H9 (cell line): Measurements from ENCODE around the gene TOMM7. TPM values are rescaled to one million over a fixed set of nuclear protein-coding genes. Genes with fewer than 3 reads are reported as not detected.

Source experiments
- DNase-seq: peaks from one replicate; pipeline ENCODE4 v3.0.0-alpha.2; 2017
- H2AFZ ChIP-seq: one replicate; pipeline ENCODE4 v1.6.1; 2013; ENCODE audit warnings: mild to moderate bottlenecking, low read length, control low read depth, moderate library complexity
- H2AK5ac ChIP-seq: 2 replicates; pipeline ENCODE4 v1.6.1; 2013; ENCODE audit warnings: low read length, control low read depth, mixed read lengths; ENCODE audit not compliant: insufficient read length
- H2BK120ac ChIP-seq: one replicate; pipeline ENCODE4 v1.6.1; 2013; ENCODE audit warnings: low read depth, mild to moderate bottlenecking, low read length, control low read depth, inconsistent platforms; ENCODE audit not compliant: poor library complexity, severe bottlenecking
- H2BK12ac ChIP-seq: 2 replicates; pipeline ENCODE4 v1.6.1; 2013; ENCODE audit warnings: low read length, control low read depth, mixed read lengths, low read depth; ENCODE audit not compliant: insufficient read length
- H2BK15ac ChIP-seq: 2 replicates; pipeline ENCODE4 v1.6.1; 2013; ENCODE audit warnings: low read depth, low read length, control low read depth
- H2BK20ac ChIP-seq: one replicate; pipeline ENCODE4 v1.6.1; 2013; ENCODE audit warnings: low read depth, mild to moderate bottlenecking, low read length, control low read depth, inconsistent platforms; ENCODE audit not compliant: poor library complexity, severe bottlenecking
- H2BK5ac ChIP-seq: 2 replicates; pipeline ENCODE4 v1.6.1; 2013; ENCODE audit warnings: low read length, control low read depth, mixed read lengths; ENCODE audit not compliant: insufficient read length
- H3K14ac ChIP-seq: 2 replicates; pipeline ENCODE4 v1.6.1; 2013; ENCODE audit warnings: low read length, control low read depth; ENCODE audit not compliant: insufficient read depth
- H3K18ac ChIP-seq: 2 replicates; pipeline ENCODE4 v1.6.1; 2013; ENCODE audit warnings: low read depth, mild to moderate bottlenecking, mixed read lengths, low read length, control low read depth; ENCODE audit not compliant: insufficient read length
- H3K23ac ChIP-seq: 2 replicates; pipeline ENCODE4 v1.6.1; 2013; ENCODE audit warnings: low read length, control low read depth, mixed read lengths, low read depth; ENCODE audit not compliant: insufficient read length
- H3K23me2 ChIP-seq: 2 replicates; pipeline ENCODE4 v1.6.1; 2013; ENCODE audit warnings: low read depth, mild to moderate bottlenecking, mixed read lengths, low read length, control low read depth; ENCODE audit not compliant: insufficient read length, poor library complexity, severe bottlenecking
- H3K27ac ChIP-seq: 2 replicates; pipeline ENCODE4 v1.5.1; 2013; ENCODE audit warnings: low read length, control low read depth, mixed read lengths, low read depth; ENCODE audit not compliant: insufficient read length
- H3K27me3 ChIP-seq: 2 replicates; pipeline ENCODE4 v1.6.1; 2013; ENCODE audit warnings: low read length, control low read depth, inconsistent platforms; ENCODE audit not compliant: insufficient read depth
- H3K4ac ChIP-seq: 2 replicates; pipeline ENCODE4 v1.6.1; 2013; ENCODE audit warnings: low read depth, mild to moderate bottlenecking, control low read depth, inconsistent platforms, low read length, moderate library complexity
- H3K4me1 ChIP-seq: 2 replicates; pipeline ENCODE4 v1.6.1; 2013; ENCODE audit warnings: low read length, control low read depth, inconsistent platforms; ENCODE audit not compliant: insufficient read depth
- H3K4me2 ChIP-seq: 2 replicates; pipeline ENCODE4 v1.6.1; 2013; ENCODE audit warnings: low read length, control low read depth, mixed read lengths; ENCODE audit not compliant: insufficient read length, insufficient read depth
- H3K56ac ChIP-seq: 2 replicates; pipeline ENCODE4 v1.6.1; 2013; ENCODE audit warnings: low read depth, mild to moderate bottlenecking, mixed read lengths, low read length, control low read depth; ENCODE audit not compliant: insufficient read length
- H3K79me1 ChIP-seq: 2 replicates; pipeline ENCODE4 v1.6.1; 2013; ENCODE audit warnings: low read depth, mild to moderate bottlenecking, moderate library complexity, low read length, control low read depth, inconsistent platforms; ENCODE audit not compliant: insufficient read depth, poor library complexity, severe bottlenecking
- H3K79me2 ChIP-seq: 2 replicates; pipeline ENCODE4 v1.6.1; 2013; ENCODE audit warnings: low read length, control low read depth, inconsistent platforms; ENCODE audit not compliant: insufficient read depth
- H3K9ac ChIP-seq: 2 replicates; pipeline ENCODE4 v1.6.1; 2013; ENCODE audit warnings: low read length, control low read depth, mixed read lengths; ENCODE audit not compliant: insufficient read length; ENCODE audit errors: extremely low read depth
- H3K9me3 ChIP-seq: one replicate; pipeline ENCODE4 v1.6.1; 2013; ENCODE audit warnings: low read depth, low read length, inconsistent platforms; ENCODE audit not compliant: control insufficient read depth
- H3T11ph ChIP-seq: one replicate; pipeline ENCODE4 v1.6.1; 2013; ENCODE audit warnings: mild to moderate bottlenecking, low read length, control low read depth, inconsistent platforms
- H4K20me1 ChIP-seq: one replicate; pipeline ENCODE4 v1.6.1; 2013; ENCODE audit not compliant: control insufficient read depth, insufficient read length, insufficient read depth
- H4K5ac ChIP-seq: 2 replicates; pipeline ENCODE4 v1.6.1; 2013; ENCODE audit warnings: low read depth, mild to moderate bottlenecking, mixed read lengths, low read length, control low read depth; ENCODE audit not compliant: insufficient read length
- H4K8ac ChIP-seq: replicated peaks from 2 replicates; pipeline ENCODE4 v1.6.1; 2013; ENCODE audit warnings: low read length, control low read depth, mixed read lengths, low read depth; ENCODE audit not compliant: insufficient read length
- H4K91ac ChIP-seq: 2 replicates; pipeline ENCODE4 v1.6.1; 2013; ENCODE audit warnings: low read depth, mild to moderate bottlenecking, moderate library complexity, mixed read lengths, low read length, control low read depth; ENCODE audit not compliant: insufficient read length
- H3K27ac Mint-ChIP-seq, 3 experiments: 2 replicates in 2 of 3; 3 replicates in 1 of 3; pipeline ENCODE4 v1.8.0; 2020 to 2021; ENCODE audit warnings: mixed read lengths in 3 of 3, mild to moderate bottlenecking in 1 of 3, moderate library complexity in 1 of 3
- H3K27me3 Mint-ChIP-seq: 2 replicates; pipeline ENCODE4 v1.8.0; 2021; ENCODE audit warnings: low read depth, mild to moderate bottlenecking, moderate library complexity, mixed read lengths
- H3K36me3 Mint-ChIP-seq, 3 experiments: 2 replicates in 2 of 3; 3 replicates in 1 of 3; pipeline ENCODE4 v1.8.0; 2020 to 2021; ENCODE audit warnings: low read depth in 3 of 3, mixed read lengths in 3 of 3; ENCODE audit not compliant: insufficient read depth in 1 of 3
- H3K4me1 Mint-ChIP-seq, 2 experiments: 2 replicates each; pipeline ENCODE4 v1.8.0; 2020; ENCODE audit warnings: mixed read lengths in 2 of 2
- H3K4me3 Mint-ChIP-seq, 2 experiments: 2 replicates in 1 of 2; 3 replicates in 1 of 2; pipeline ENCODE4 v1.8.0; 2020 to 2021; ENCODE audit warnings: mild to moderate bottlenecking in 2 of 2, mixed read lengths in 2 of 2, moderate library complexity in 1 of 2
- H3K9me3 Mint-ChIP-seq, 2 experiments: 2 replicates in 1 of 2; 3 replicates in 1 of 2; pipeline ENCODE4 v1.8.0; 2020; ENCODE audit warnings: mild to moderate bottlenecking in 2 of 2, mixed read lengths in 2 of 2, moderate library complexity in 1 of 2
- WGBS: extraction: QIAGEN DNeasy Blood & Tissue Kit; methylation state at CpG from one replicate; pipeline ENCODE4 v1.1.7; 2013; ENCODE audit warnings: missing lambda C conversion rate, low lambda C conversion rate, mixed read lengths; ENCODE audit not compliant: insufficient read length; ENCODE audit errors: extremely low coverage; 5-methylcytosine and 5-hydroxymethylcytosine counted together
- long read RNA-seq: library from polyadenylated mRNA; unstranded; transcript quantifications from one replicate; pipeline ENCODE4 v2.0.0, GENCODE V29; 2020
- total RNA-seq: library from RNA; stranded (reverse); gene quantifications from 2 replicates; pipeline ENCODE4 v1.2.1, GENCODE V29; 2021
- TF ChIP-seq, protein P1 (sequence below): fragments of 200-600 bp; sonication (generic); conservative IDR thresholded peaks from 3 replicates; pipeline ENCODE4 v1.8.0; 2021; ENCODE audit warnings: antibody characterized with exemption, mild to moderate bottlenecking

TOMM7 gene
- 368 and 400 TPM in 2 replicates for total RNA-seq
- long read RNA-seq, transcript TOMM7-201 (3 exons, 778 nt): major isoform, 53 of 56 reads
- long read RNA-seq, partial matches to known transcripts: 2 of 56 reads
- long read RNA-seq, other reads (novel, unspliced or antisense): 1 of 56 reads

DNA sequence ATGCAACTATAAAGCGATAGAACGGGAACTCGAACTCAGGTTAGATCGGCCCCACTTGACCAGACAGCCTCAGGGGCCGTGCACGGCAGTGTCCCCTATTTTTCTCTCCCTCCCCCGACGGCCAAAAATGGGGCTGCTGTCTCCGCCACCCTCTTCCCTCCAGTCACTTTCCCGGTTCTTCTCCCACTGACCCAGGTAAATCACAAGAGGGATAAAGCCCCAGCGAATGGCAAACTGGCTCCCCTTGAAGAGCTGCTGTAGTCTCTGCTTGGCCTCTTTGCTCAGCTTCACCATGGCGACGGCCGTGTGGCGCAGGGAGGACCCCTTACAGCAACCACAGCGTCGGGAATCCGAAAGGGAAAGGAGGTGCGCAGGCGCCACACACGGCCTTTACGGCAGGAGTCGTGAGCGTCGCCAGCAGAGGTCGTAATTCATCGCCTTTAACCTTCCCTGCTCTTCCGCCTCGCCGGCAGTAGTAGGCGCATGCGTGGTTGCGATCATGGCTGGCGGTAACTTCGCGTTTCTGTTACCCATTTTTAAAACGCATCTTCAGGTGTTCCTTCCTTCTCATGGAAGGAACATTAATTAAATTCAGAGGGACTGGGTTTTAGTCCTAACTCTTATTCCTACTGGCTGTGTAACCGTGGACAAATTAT is at the start of gene TOMM7:
Gene TOMM7, minus strand, starts transcription at position 364 of the 656 bp plus-strand sequence. Its CDS starts 70 bp downstream, at position 294.
- H3K56ac ChIP-seq: no peak within 1 kb of the TSS
- peaks cover 5% of the 10 kb centered on the region; the same call in 1 of the 2 replicates for H3K4me1 ChIP-seq
- no peak within 1 kb of the TSS for H2BK120ac ChIP-seq
- no peak within 1 kb of the TSS for H4K5ac ChIP-seq
- H3K4me2 ChIP-seq: peak within 1 kb of the TSS; percentile 88
- H3K23me2 ChIP-seq: peaks cover 8% of the 10 kb centered on the region
- H2BK5ac ChIP-seq: no peak within 1 kb of the TSS
- H3K79me2 ChIP-seq: peaks cover 20% of the 10 kb centered on the region; the same call in 1 of the 2 replicates
- no peak within 1 kb of the TSS for H2BK12ac ChIP-seq
- peaks cover 5% of the 10 kb centered on the region for H3K79me1 ChIP-seq
- H3K27ac ChIP-seq: peak within 1 kb of the TSS; percentile 21
- H4K8ac ChIP-seq: no peak within 1 kb of the TSS
- Mint-ChIP-seq H3K27ac (peak within 1 kb of the TSS; percentile 96 to 100 (median 96)), H3K27me3 (no peaks in the 10 kb centered on the region), H3K4me1 (peaks cover 25 to 27% of the 10 kb centered on the region in 2 experiments), H3K36me3 (peaks cover 11 to 21% (median 15%) of the 10 kb centered on the region in 3 experiments), H3K9me3 (no peaks in the 10 kb centered on the region), H3K4me3 (peak within 1 kb of the TSS; percentile 97 to 100)
- H3K9me3 ChIP-seq: no peaks in the 10 kb centered on the region
- no peak within 1 kb of the TSS; the same call in 1 of the 2 replicates for H3K4ac ChIP-seq
- H2BK15ac ChIP-seq: no peak within 1 kb of the TSS
- no peaks in the 10 kb centered on the region for H3K27me3 ChIP-seq
- no peaks in the 10 kb centered on the region for H4K20me1 ChIP-seq
- DNase-seq: peak; percentile 96
- no peak within 1 kb of the TSS for H2BK20ac ChIP-seq
- H4K91ac ChIP-seq: no peak within 1 kb of the TSS
- H3T11ph ChIP-seq: no peak within 1 kb of the TSS
- TF ChIP-seq, protein P1, sequence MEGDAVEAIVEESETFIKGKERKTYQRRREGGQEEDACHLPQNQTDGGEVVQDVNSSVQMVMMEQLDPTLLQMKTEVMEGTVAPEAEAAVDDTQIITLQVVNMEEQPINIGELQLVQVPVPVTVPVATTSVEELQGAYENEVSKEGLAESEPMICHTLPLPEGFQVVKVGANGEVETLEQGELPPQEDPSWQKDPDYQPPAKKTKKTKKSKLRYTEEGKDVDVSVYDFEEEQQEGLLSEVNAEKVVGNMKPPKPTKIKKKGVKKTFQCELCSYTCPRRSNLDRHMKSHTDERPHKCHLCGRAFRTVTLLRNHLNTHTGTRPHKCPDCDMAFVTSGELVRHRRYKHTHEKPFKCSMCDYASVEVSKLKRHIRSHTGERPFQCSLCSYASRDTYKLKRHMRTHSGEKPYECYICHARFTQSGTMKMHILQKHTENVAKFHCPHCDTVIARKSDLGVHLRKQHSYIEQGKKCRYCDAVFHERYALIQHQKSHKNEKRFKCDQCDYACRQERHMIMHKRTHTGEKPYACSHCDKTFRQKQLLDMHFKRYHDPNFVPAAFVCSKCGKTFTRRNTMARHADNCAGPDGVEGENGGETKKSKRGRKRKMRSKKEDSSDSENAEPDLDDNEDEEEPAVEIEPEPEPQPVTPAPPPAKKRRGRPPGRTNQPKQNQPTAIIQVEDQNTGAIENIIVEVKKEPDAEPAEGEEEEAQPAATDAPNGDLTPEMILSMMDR: no peak; the same call in 2 of the 3 replicates
- peak within 1 kb of the TSS; percentile 74 for H3K23ac ChIP-seq
- peak within 1 kb of the TSS; percentile 69 for H3K18ac ChIP-seq
- H3K14ac ChIP-seq: peak within 1 kb of the TSS; percentile 61; the same call in 1 of the 2 replicates
- H3K9ac ChIP-seq: peak within 1 kb of the TSS; percentile 92
- no peak within 1 kb of the TSS for H2AK5ac ChIP-seq
- WGBS: no CpG with 5 or more reads among the region's 38 CpGs
- H2AFZ ChIP-seq: no peak within 1 kb of the TSS
